PC-9 (cell line): ENCODE measurements around the gene COL23A1. TPM values are rescaled to one million over a fixed set of nuclear protein-coding genes. Genes with fewer than 3 reads are reported as not detected.

ENCODE experiments used
- BruUV-seq: library from RNA; stranded (reverse); fragments of 400-500 nt; replicated peaks from 2 replicates; lab custom pipeline; 2021; lab: Mats Ljungman, UMichigan
- CTCF ChIA-PET: fragments of 300-600 bp; sonication (Branson Sonifier 250); formaldehyde crosslinking; loops from one replicate; lab custom pipeline; 2022; ENCODE audit warnings: antibody characterized with exemption; lab: Charles Lee
- POLR2A ChIA-PET: fragments of 300-600 bp; sonication (Branson Sonifier 250); formaldehyde crosslinking; loops from one replicate; lab custom pipeline; 2022; ENCODE audit warnings: antibody characterized with exemption; ENCODE audit not compliant: unreplicated experiment; lab: Charles Lee
- DNase-seq, 2 experiments: peaks; one replicate each; pipeline versions ENCODE4 v3.0.0 to v3.0.0-alpha.2; 2015 to 2022; ENCODE audit warnings: mixed read lengths in 1 of 2
- H2AFZ ChIP-seq: fragments of 200-600 bp; sonication (generic); 2 replicates; pipeline ENCODE4 v1.8.1; 2017; ENCODE audit warnings: antibody characterized with exemption
- H3F3A ChIP-seq: fragments of 200-600 bp; sonication (generic); 2 replicates; pipeline ENCODE4 v1.8.1; 2017; ENCODE audit warnings: antibody characterized with exemption, mild to moderate bottlenecking, low read depth; ENCODE audit not compliant: insufficient read depth
- H3K27ac ChIP-seq: fragments of 200-600 bp; sonication (generic); 2 replicates; pipeline ENCODE4 v1.6.1; 2016; ENCODE audit warnings: mixed run types
- H3K27me3 ChIP-seq: fragments of 200-600 bp; sonication (generic); 2 replicates; pipeline ENCODE4 v1.6.1; 2016; ENCODE audit warnings: low read depth, mixed run types; ENCODE audit not compliant: insufficient read depth
- H3K36me3 ChIP-seq: fragments of 200-600 bp; sonication (generic); 2 replicates; pipeline ENCODE4 v1.6.1; 2016; ENCODE audit warnings: low read depth, mixed run types
- H3K4me1 ChIP-seq: fragments of 200-600 bp; sonication (generic); replicated peaks from 2 replicates; pipeline ENCODE4 v1.6.1; 2016; ENCODE audit warnings: mixed run types; ENCODE audit not compliant: insufficient read depth
- H3K4me2 ChIP-seq: fragments of 200-600 bp; sonication (generic); 2 replicates; pipeline ENCODE4 v1.6.1; 2017; ENCODE audit warnings: mixed run types
- H3K4me3 ChIP-seq: fragments of 200-600 bp; sonication (generic); 2 replicates; pipeline ENCODE4 v1.6.1; 2016; ENCODE audit warnings: mixed run types
- H3K79me2 ChIP-seq: fragments of 200-600 bp; sonication (generic); 2 replicates; pipeline ENCODE4 v1.6.1; 2017; ENCODE audit warnings: low read depth, mixed run types
- H3K9me2 ChIP-seq: fragments of 200-600 bp; sonication (generic); 2 replicates; pipeline ENCODE4 v1.8.1; 2017; ENCODE audit warnings: mild to moderate bottlenecking; ENCODE audit not compliant: insufficient read depth
- H3K9me3 ChIP-seq: fragments of 200-600 bp; sonication (generic); 2 replicates; pipeline ENCODE4 v1.8.1; 2016; ENCODE audit warnings: low read depth; ENCODE audit not compliant: insufficient read depth
- H4K20me1 ChIP-seq: fragments of 200-600 bp; sonication (generic); 2 replicates; pipeline ENCODE4 v1.8.1; 2017; ENCODE audit not compliant: insufficient read depth
- CTCF ChIP-seq: fragments of 200-600 bp; sonication (generic); conservative IDR thresholded peaks from 2 replicates; pipeline ENCODE4 v1.6.1; 2017; ENCODE audit warnings: mixed run types, antibody characterized with exemption, mild to moderate bottlenecking, moderate library complexity
- EZH2 ChIP-seq: fragments of 200-600 bp; sonication (generic); IDR thresholded peaks from 2 replicates; pipeline ENCODE4 v1.8.0; 2017; ENCODE audit warnings: antibody characterized with exemption, low read depth
- intact Hi-C: fragments of 100-400 bp; cut with micrococcal nuclease; formaldehyde crosslinking; loops from one replicate; pipeline ENCODE4 v1.10.0; 2022; ENCODE audit not compliant: unreplicated experiment
- total RNA-seq: library from RNA; stranded (reverse); gene quantifications from 2 replicates; pipeline ENCODE4 v1.2.3, GENCODE V29; 2021

Gene COL23A1
- total RNA-seq, 1 experiment from 2014 or later: not detected

GRCh38 chr5:178391480-178391879 is 198.7 kb downstream of the COL23A1 start:
- peaks cover 82% of the 10 kb centered on the region for H3K27me3 ChIP-seq
- H3K4me3 ChIP-seq: no peak overlapping the region
- H3K79me2 ChIP-seq: no peaks in the 10 kb centered on the region
- no TSS peak for BruUV-seq
- H3K36me3 ChIP-seq: no peaks in the 10 kb centered on the region
- no peak overlapping the region for H3K4me2 ChIP-seq
- no peaks in the 10 kb centered on the region for H3K9me3 ChIP-seq
- no peaks in the 10 kb centered on the region for H3F3A ChIP-seq
- no peaks in the 10 kb centered on the region for H3K9me2 ChIP-seq
- POLR2A ChIA-PET: no interaction called here
- no peak overlapping the region for H3K27ac ChIP-seq
- CTCF ChIA-PET: no interaction called here
- intact Hi-C loops: no loop called here
- H2AFZ ChIP-seq: no peak overlapping the region
- no peaks in the 10 kb centered on the region for H3K4me1 ChIP-seq
- H4K20me1 ChIP-seq: no peaks in the 10 kb centered on the region; the same call in 1 of the 2 replicates
- DNase-seq: no peak
- TF ChIP-seq CTCF (no peak), EZH2 (no peak)

- CTCF ChIA-PET: no interaction called here
- no peak overlapping the region for H2AFZ ChIP-seq
- POLR2A ChIA-PET: no interaction called here
- no peaks in the 10 kb centered on the region for H3K9me3 ChIP-seq
- no peak for DNase-seq
- no peaks in the 10 kb centered on the region for H3K36me3 ChIP-seq
- no TSS peak for BruUV-seq
- H3K27ac ChIP-seq: no peak overlapping the region
- TF ChIP-seq EZH2 (no peak), CTCF (no peak)
- intact Hi-C loops: no loop called here
- no peaks in the 10 kb centered on the region for H3K9me2 ChIP-seq
- no peaks in the 10 kb centered on the region for H3K79me2 ChIP-seq
- H3F3A ChIP-seq: no peaks in the 10 kb centered on the region
- peaks cover 99% of the 10 kb centered on the region for H3K27me3 ChIP-seq
- no peaks in the 10 kb centered on the region for H3K4me1 ChIP-seq
- H3K4me3 ChIP-seq: no peak overlapping the region
- no peaks in the 10 kb centered on the region; the same call in 1 of the 2 replicates for H4K20me1 ChIP-seq
- H3K4me2 ChIP-seq: no peak overlapping the region
Measured at GRCh38 chr5:178389796-178390195, 200.4 kb downstream of the COL23A1 start.

DNA sequence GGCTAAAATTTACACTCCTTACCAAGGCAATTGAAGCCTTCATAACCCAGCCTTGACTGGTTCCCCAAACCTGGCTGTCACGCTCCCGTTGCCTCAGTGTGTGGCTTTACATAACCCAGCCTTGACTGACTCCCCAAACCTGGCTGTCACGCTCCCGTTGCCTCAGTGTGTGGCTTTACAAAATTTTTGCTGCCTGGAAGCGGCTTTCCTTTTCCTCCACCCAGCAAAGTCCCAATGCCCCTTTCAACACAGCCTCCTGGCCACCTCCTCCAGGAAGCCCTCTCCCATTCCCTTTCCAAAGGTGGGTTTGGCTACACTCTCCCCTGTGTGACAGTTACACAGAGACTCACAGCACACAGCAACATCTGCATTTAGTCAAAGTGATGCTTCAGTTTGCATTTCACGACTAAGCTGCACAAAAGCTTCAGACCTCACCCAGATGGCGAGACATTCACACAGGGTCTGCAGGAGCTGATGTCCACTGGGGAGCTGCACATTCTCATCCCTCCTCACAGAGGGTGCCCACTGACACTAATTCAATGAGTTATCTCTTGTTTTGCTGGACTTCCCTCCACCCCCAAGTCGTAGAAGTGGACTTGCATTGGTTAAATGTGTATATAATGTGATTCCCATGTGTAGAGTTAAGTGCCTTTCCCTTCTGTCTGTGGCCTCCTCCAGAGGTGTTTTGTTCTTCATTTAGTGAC is 201.0 kb downstream of the COL23A1 start:
- Histone ChIP-seq H4K20me1 (no peaks in the 10 kb centered on the region; the same call in 1 of the 2 replicates), H3K4me1 (no peaks in the 10 kb centered on the region), H3K27me3 (peaks cover 100% of the 10 kb centered on the region), H3K4me2 (no peak overlapping the region), H3K4me3 (no peak overlapping the region), H3K9me3 (no peaks in the 10 kb centered on the region), H2AFZ (no peak overlapping the region), H3K9me2 (no peaks in the 10 kb centered on the region), H3K79me2 (no peaks in the 10 kb centered on the region), H3K27ac (no peak overlapping the region), H3F3A (no peaks in the 10 kb centered on the region), H3K36me3 (no peaks in the 10 kb centered on the region)
- no peak for TF ChIP-seq CTCF
- no peak for TF ChIP-seq EZH2
- no TSS peak for BruUV-seq
- no peak for DNase-seq
- intact Hi-C loops: no loop called here
- ChIA-PET CTCF (no interaction called here), POLR2A (interaction anchor here (0.6 kb wide), 1 partner anchor 14 kb away, joined by 3 read pairs; no protein-coding TSS in a partner anchor)
